Cardiac muscle cell (in vitro differentiated cells and primary cell): ENCODE results near the gene NRN1L. TPM values are rescaled to one million over a fixed set of nuclear protein-coding genes. Genes with fewer than 3 reads are reported as not detected.
"Not testable (repeated sequence)": the region's sequence is repeated elsewhere in the genome, so short reads cannot be mapped to it uniquely, and the experiment has no call there.

Experiments used
- DNase-seq, 2 donors: peaks; one replicate each; pipeline versions ENCODE4 v3.0.0 to v3.0.0-alpha.2; 2010 to 2017; ENCODE audit warnings: low read depth in 1 of 2, low spot score in 1 of 2
- H3K27ac ChIP-seq: fragments of 200-600 bp; sonication (generic); 2 replicates; pipeline ENCODE4 v1.5.1; 2016
- H3K27me3 ChIP-seq: fragments of 200-600 bp; sonication (generic); 2 replicates; pipeline ENCODE4 v1.6.0; 2016; ENCODE audit warnings: control low read depth
- H3K36me3 ChIP-seq: fragments of 200-600 bp; sonication (generic); 2 replicates; pipeline ENCODE4 v1.5.1; 2016; ENCODE audit warnings: control low read depth
- H3K4me1 ChIP-seq: fragments of 200-600 bp; sonication (generic); 2 replicates; pipeline ENCODE4 v1.8.1; 2017; ENCODE audit warnings: low read depth, mild to moderate bottlenecking, mixed run types
- H3K4me3 ChIP-seq: fragments of 200-600 bp; sonication (generic); 2 replicates; pipeline ENCODE4 v1.5.1; 2016; ENCODE audit warnings: mild to moderate bottlenecking
- H3K9me3 ChIP-seq: fragments of 200-600 bp; sonication (generic); 2 replicates; pipeline ENCODE4 v1.5.1; 2017; ENCODE audit warnings: low read depth, mild to moderate bottlenecking, control low read depth
- polyA plus RNA-seq: library from polyadenylated mRNA; unstranded; fragments of >200 nt; fragmentation: Nextera tagmentation; extraction: Ambion mirVana; gene quantifications from 2 replicates; pipeline ENCODE4 v1.2.1, GENCODE V29; 2016
- total RNA-seq: library from RNA; depleted of rRNA; stranded (reverse); fragments of >200 nt; gene quantifications from 2 replicates; pipeline ENCODE4 v1.2.3, GENCODE V29; 2016
- TF ChIP-seq, protein P1 (sequence below): IDR thresholded peaks from 2 replicates; pipeline ENCODE4 v1.5.1; 2012; ENCODE audit warnings: low read depth, mild to moderate bottlenecking, low read length

Gene NRN1L
- total RNA-seq (2.2 and 4.8 TPM in 2 replicates), polyA plus RNA-seq (0.32 and 0.73 TPM in 2 replicates)

DNA sequence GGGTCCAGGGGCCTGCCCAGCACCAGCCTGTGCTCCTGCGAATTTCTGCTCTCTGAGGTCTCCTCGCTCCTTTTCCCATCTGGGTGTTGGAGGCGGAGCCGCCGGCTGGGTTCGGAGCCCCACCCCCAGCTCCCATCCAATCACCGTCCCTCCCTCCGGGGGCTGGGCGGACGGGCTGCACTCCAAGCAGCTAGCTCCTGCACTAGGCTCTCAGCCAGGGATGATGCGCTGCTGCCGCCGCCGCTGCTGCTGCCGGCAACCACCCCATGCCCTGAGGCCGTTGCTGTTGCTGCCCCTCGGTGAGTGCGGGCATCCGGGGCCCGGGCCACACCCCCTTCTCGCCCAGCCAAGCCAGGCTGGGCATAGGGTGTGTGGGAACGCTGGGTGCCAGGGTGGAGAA is at the start of gene NRN1L:
NRN1L (plus strand) TSS at position 202 of the 400 bp plus-strand sequence; CDS start at position 221, 19 bp downstream.
- Histone ChIP-seq H3K27ac (no peak within 1 kb of the TSS), H3K27me3 (no peaks in the 10 kb centered on the region), H3K4me3 (no peak within 1 kb of the TSS), H3K4me1 (no peaks in the 10 kb centered on the region), H3K9me3 (no peaks in the 10 kb centered on the region), H3K36me3 (peaks cover 18% of the 10 kb centered on the region)
- DNase-seq, result peak; percentile 90 to 95
- TF ChIP-seq, protein P1, sequence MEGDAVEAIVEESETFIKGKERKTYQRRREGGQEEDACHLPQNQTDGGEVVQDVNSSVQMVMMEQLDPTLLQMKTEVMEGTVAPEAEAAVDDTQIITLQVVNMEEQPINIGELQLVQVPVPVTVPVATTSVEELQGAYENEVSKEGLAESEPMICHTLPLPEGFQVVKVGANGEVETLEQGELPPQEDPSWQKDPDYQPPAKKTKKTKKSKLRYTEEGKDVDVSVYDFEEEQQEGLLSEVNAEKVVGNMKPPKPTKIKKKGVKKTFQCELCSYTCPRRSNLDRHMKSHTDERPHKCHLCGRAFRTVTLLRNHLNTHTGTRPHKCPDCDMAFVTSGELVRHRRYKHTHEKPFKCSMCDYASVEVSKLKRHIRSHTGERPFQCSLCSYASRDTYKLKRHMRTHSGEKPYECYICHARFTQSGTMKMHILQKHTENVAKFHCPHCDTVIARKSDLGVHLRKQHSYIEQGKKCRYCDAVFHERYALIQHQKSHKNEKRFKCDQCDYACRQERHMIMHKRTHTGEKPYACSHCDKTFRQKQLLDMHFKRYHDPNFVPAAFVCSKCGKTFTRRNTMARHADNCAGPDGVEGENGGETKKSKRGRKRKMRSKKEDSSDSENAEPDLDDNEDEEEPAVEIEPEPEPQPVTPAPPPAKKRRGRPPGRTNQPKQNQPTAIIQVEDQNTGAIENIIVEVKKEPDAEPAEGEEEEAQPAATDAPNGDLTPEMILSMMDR, result no peak

DNA sequence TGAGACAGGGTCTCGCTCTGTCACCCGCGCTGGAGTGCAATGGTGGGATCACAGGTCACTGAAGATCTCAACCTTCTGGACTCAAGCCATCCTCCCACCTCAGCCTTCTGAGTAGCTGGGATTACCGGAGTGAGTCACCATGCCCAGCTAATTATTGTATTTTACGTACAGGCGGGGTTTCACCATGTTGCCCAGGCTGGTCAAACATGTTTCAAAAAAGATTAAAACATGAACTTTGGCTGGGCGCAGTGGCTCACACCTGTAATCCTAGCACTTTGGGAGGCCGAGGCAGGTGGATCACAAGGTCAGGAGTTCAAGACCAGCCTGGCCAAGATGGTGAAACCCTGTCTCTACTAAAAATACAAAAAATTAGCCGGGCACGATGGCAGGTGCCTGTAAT is 47.5 kb upstream of the NRN1L start:
- H3K36me3 ChIP-seq, H3K4me1 ChIP-seq, DNase-seq, H3K9me3 ChIP-seq, H3K4me3 ChIP-seq, H3K27me3 ChIP-seq, H3K27ac ChIP-seq: not testable (repeated sequence)

DNA sequence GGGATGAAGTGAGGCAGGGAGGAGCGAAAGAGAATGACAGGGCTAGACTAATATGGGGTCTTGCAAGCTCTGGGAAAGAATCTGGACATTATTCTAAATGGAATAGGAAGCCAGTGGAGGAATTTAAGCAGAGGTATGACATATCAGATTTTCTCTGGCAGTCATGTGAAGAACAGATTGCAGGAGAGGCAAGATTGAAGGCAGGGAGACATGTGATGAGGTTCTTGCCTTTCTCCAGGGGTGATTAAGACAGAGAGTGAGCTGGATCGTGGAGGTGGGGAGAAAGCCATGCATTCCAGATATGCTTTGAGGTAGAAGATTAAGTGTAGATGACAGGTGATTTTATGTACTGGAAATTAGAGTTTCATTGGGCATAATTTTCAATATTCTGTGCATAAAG is 46.9 kb upstream of the NRN1L start:
- DNase-seq, result no peak
- TF ChIP-seq, protein P1, result no peak
- Histone ChIP-seq H3K9me3 (no peaks in the 10 kb centered on the region), H3K27me3 (no peaks in the 10 kb centered on the region), H3K27ac (no peak overlapping the region), H3K4me1 (peaks cover 4% of the 10 kb centered on the region), H3K4me3 (no peak overlapping the region), H3K36me3 (no peaks in the 10 kb centered on the region)

DNA sequence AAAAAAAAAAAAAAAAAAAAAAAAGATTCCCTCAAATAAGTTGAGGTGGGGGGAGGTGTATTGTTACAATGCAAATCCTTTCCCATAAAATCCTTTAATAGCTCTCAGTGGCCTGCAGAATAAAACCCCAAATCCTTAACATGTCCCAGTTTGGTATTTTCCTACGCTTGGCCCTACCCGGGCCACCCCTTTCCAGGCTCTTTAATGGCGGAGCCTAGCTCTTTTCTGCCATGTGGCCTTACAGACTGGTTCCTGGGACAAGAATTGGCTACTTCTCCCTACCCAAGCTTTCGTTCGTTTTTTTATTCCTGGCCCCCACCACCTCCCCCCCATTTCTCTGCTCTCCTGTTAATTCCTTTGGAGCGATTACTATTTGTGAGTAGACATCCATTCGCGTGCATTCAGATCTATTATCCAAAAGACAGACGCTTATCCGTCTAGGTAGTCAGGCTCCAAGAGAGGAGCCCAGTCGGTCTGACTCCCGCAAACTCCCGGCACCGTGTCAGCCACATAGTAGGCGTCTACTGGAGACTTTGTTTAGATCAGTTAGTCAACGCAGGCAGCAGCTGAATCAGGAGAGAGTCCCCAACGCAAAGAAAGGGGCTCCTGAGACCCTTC is 43.4 kb upstream of the NRN1L start:
- TF ChIP-seq, protein P1, result no peak
- Histone ChIP-seq H3K27ac (peak overlapping the region; percentile 98), H3K4me3 (peak overlapping the region; percentile 78), H3K9me3 (no peaks in the 10 kb centered on the region), H3K36me3 (no peaks in the 10 kb centered on the region), H3K4me1 (peaks cover 27% of the 10 kb centered on the region), H3K27me3 (no peaks in the 10 kb centered on the region)
- no peak for DNase-seq

DNA sequence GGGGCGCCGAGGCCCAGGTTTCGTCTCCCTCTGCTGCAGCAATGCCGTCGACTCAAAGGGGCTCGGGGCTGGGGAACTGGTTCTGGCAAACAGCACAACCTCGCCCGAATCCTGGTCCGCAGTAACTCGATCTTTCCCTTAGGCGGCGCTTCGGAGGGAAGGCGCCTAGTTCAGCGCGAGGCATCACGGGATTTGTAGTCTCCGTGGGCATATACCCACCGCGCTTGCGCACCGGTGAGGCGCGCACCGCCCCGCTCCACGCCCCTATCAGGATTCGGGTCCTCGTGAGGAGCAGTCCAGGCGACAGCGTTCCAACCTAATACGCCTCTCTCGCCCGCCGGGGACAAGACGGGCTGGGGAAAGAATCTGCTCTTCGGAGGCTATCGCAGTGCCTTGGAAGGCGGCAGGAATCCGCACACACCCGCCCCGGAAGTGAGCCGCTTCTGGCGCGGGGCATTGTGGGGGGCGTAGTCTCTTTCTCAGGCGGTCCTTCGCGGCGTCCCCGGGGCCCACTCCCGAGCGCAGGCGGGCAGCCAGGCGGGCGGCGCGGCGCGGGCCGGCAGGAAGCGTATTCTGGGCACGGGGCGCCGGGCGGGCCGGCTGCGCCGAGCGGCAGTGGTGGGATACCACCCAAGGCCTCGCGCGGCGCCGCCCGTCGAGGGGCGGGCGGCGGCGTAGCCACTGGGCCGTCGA is 42.7 kb upstream of the NRN1L start, which contains the start of gene THAP11:
THAP11 (plus strand) TSS at position 505 of the 693 bp plus-strand sequence. CDS start 235 bp downstream, outside the sequence.
- peaks cover 27% of the 10 kb centered on the region for H3K4me1 ChIP-seq
- no peaks in the 10 kb centered on the region for H3K36me3 ChIP-seq
- peak within 1 kb of the TSS; percentile 78 for H3K4me3 ChIP-seq
- TF ChIP-seq, protein P1, result peak; percentile 86
- H3K9me3 ChIP-seq, result no peaks in the 10 kb centered on the region
- no peaks in the 10 kb centered on the region for H3K27me3 ChIP-seq
- peak; percentile 96 to 97 for DNase-seq
- H3K27ac ChIP-seq, result peak within 1 kb of the TSS; percentile 98
